Posterior cingulate gyrus (tissue), 11 donors: Measurements from ENCODE around the gene ADGRB2.

Experiments used
- DNase-seq, 10 donors: peaks; one replicate each; pipeline versions ENCODE4 v3.0.0 to v3.0.0-alpha.2; 2020 to 2021; ENCODE audit warnings: mixed read lengths in 3 of 10
- intact Hi-C: fragments of 100-400 bp; cut with DNase I; formaldehyde crosslinking; loops from one replicate; pipeline ENCODE4 v1.15.1; 2023

Gene ADGRB2

GRCh38 chr1:31764312-31765040 lies at the start of gene ADGRB2:
Gene ADGRB2 (minus strand): TSS chr1:31764340. CDS start chr1:31757221, 7,119 bp downstream.
- DNase-seq, result peak in 3 of 10 donors; percentile 45 to 86 (median 47)
- intact Hi-C loops, result loop anchor here (5.0 kb wide), 1 partner anchor 198 kb away; no protein-coding TSS in a partner anchor

- DNase-seq, result no peak
- intact Hi-C loops, result no loop called here
Measured at GRCh38 chr1:31812158-31812829, 48.2 kb upstream of the ADGRB2 start.

- intact Hi-C loops, result no loop called here
Measured at GRCh38 chr1:31811605-31812004, 47.5 kb upstream of the ADGRB2 start.

GRCh38 chr1:31809698-31810097 lies 45.6 kb upstream of the ADGRB2 start:
- intact Hi-C loops, result no loop called here
- no peak for DNase-seq

More at GRCh38 chr1:31811605-31812004, 47.5 kb upstream of the ADGRB2 start:
- DNase-seq, result peak; percentile 77 to 98 (median 87)

- no peak for DNase-seq
Measured at GRCh38 chr1:31807273-31808048, 43.3 kb upstream of the ADGRB2 start.

GRCh38 chr1:31805318-31805717 lies 41.2 kb upstream of the ADGRB2 start:
- intact Hi-C loops, result no loop called here

More at GRCh38 chr1:31807273-31808048, 43.3 kb upstream of the ADGRB2 start:
- intact Hi-C loops, result no loop called here

GRCh38 chr1:31804098-31804497 lies 40.0 kb upstream of the ADGRB2 start:
- DNase-seq, result no peak
- intact Hi-C loops, result no loop called here

More at GRCh38 chr1:31805318-31805717, 41.2 kb upstream of the ADGRB2 start:
- DNase-seq, result peak in 2 of 10 donors; percentile 6 to 13

GRCh38 chr1:31803610-31804009 lies 39.5 kb upstream of the ADGRB2 start:
- no peak for DNase-seq
- intact Hi-C loops, result no loop called here

GRCh38 chr1:31802190-31803150 lies 38.3 kb upstream of the ADGRB2 start:
- peak in 2 of 10 donors; percentile 12 to 18 for DNase-seq
- intact Hi-C loops, result no loop called here

- intact Hi-C loops, result no loop called here
- peak in 1 of 10 donors; percentile 13 for DNase-seq
Measured at GRCh38 chr1:31801458-31801857, 37.3 kb upstream of the ADGRB2 start.

- no peak for DNase-seq
- intact Hi-C loops, result no loop called here
Measured at GRCh38 chr1:31800674-31800967, 36.5 kb upstream of the ADGRB2 start.

- DNase-seq, result peak in 4 of 10 donors; percentile 11 to 71 (median 56)
- intact Hi-C loops, result loop anchor here (10.0 kb wide), 1 partner anchor 135 kb away; the partner anchor contains the start of gene PTP4A2
Measured at GRCh38 chr1:31799895-31800673, 35.9 kb upstream of the ADGRB2 start.

- peak in 3 of 10 donors; percentile 8 to 66 (median 14) for DNase-seq
- intact Hi-C loops, result loop anchor here (10.0 kb wide), 1 partner anchor 135 kb away; the partner anchor contains the start of gene PTP4A2
Measured at GRCh38 chr1:31799196-31799894, 35.2 kb upstream of the ADGRB2 start.

- DNase-seq, result peak in 4 of 10 donors; percentile 12 to 72 (median 68)
- intact Hi-C loops, result loop anchor here (10.0 kb wide), 1 partner anchor 136 kb away; the partner anchor contains the start of gene PTP4A2
Measured at GRCh38 chr1:31798433-31799195, 34.5 kb upstream of the ADGRB2 start.

GRCh38 chr1:31798086-31798432 lies 33.9 kb upstream of the ADGRB2 start:
- peak in 2 of 10 donors; percentile 8 to 73 for DNase-seq
- intact Hi-C loops, result loop anchor here (10.0 kb wide), 1 partner anchor 137 kb away; the partner anchor contains the start of gene PTP4A2

GRCh38 chr1:31797216-31797615 lies 33.1 kb upstream of the ADGRB2 start:
- intact Hi-C loops, result loop anchor here (10.0 kb wide), 1 partner anchor 138 kb away; the partner anchor contains the start of gene PTP4A2
- DNase-seq, result peak in 1 of 10 donors; percentile 1

- intact Hi-C loops, result loop anchor here (10.0 kb wide), 1 partner anchor 138 kb away; the partner anchor contains the start of gene PTP4A2
- DNase-seq, result peak in 2 of 10 donors; percentile 33 to 38
Measured at GRCh38 chr1:31796707-31797106, 32.6 kb upstream of the ADGRB2 start.
